HL-60 (cell line): Measurements from ENCODE around the gene SMIM1.

ENCODE experiments used
- DNase-seq, 2 experiments: peaks; one replicate each; pipeline ENCODE4 v3.0.0-alpha.2; 2010 to 2020; ENCODE audit warnings: low read depth in 1 of 2, low spot score in 1 of 2
- H3K27ac ChIP-seq: fragments of 250-450 bp; sonication (Bioruptor Pico); replicated peaks from 2 replicates; pipeline ENCODE4 v1.5.1; 2020; ENCODE audit warnings: mild to moderate bottlenecking, moderate library complexity
- H3K27me3 ChIP-seq: fragments of 250-450 bp; sonication (Bioruptor Pico); 2 replicates; pipeline ENCODE4 v1.5.1; 2021; ENCODE audit warnings: mild to moderate bottlenecking, moderate library complexity; ENCODE audit not compliant: insufficient read depth, poor library complexity, severe bottlenecking
- H3K4me3 ChIP-seq: replicated peaks from 2 replicates; pipeline ENCODE4 v1.5.1; 2011; ENCODE audit warnings: mild to moderate bottlenecking, control low read depth, low read length; ENCODE audit not compliant: insufficient read depth
- CTCF ChIP-seq: IDR thresholded peaks from one replicate; pipeline ENCODE4 v1.5.1; 2011; ENCODE audit warnings: low read length, control low read depth, inconsistent platforms; ENCODE audit not compliant: insufficient read depth
- GABPA ChIP-seq: IDR thresholded peaks from 2 replicates; pipeline ENCODE4 v1.6.1; 2012; ENCODE audit warnings: low read depth
- POLR2AphosphoS5 ChIP-seq: IDR thresholded peaks from 2 replicates; pipeline ENCODE4 v1.6.1; 2012; ENCODE audit warnings: low read depth
- REST ChIP-seq: IDR thresholded peaks from 2 replicates; pipeline ENCODE4 v1.6.1; 2012; ENCODE audit warnings: low read depth; ENCODE audit not compliant: insufficient replicate concordance
- SPI1 ChIP-seq: IDR thresholded peaks from 2 replicates; pipeline ENCODE4 v1.6.1; 2012; ENCODE audit warnings: low read depth, mild to moderate bottlenecking, borderline replicate concordance

The SMIM1 gene

GRCh38 chr1:3779912-3780416 is 7.4 kb downstream of the SMIM1 start:
- no peak overlapping the region for H3K4me3 ChIP-seq
- H3K27ac ChIP-seq: no peak overlapping the region
- TF ChIP-seq GABPA (no peak), SPI1 (no peak), POLR2AphosphoS5 (no peak), CTCF (no peak), REST (no peak)
- H3K27me3 ChIP-seq: no peaks in the 10 kb centered on the region
- DNase-seq: no peak

GRCh38 chr1:3780901-3781300 is 8.4 kb downstream of the SMIM1 start:
- Histone ChIP-seq H3K4me3 (no peak overlapping the region), H3K27ac (no peak overlapping the region), H3K27me3 (no peaks in the 10 kb centered on the region)
- no peak for DNase-seq
- TF ChIP-seq REST: no peak
- TF ChIP-seq GABPA: no peak
- no peak for TF ChIP-seq CTCF

- Histone ChIP-seq H3K27me3 (no peaks in the 10 kb centered on the region), H3K27ac (no peak overlapping the region), H3K4me3 (no peak overlapping the region)
- no peak for DNase-seq
- no peak for TF ChIP-seq GABPA
- TF ChIP-seq REST: no peak
- TF ChIP-seq POLR2AphosphoS5: no peak
- TF ChIP-seq SPI1: no peak
- no peak for TF ChIP-seq CTCF
Measured at GRCh38 chr1:3783651-3784474, 11.3 kb downstream of the SMIM1 start.
